ENCODE data around the gene DNASE1L1. TPM values are rescaled to one million over a fixed set of nuclear protein-coding genes. Genes with fewer than 3 reads are reported as not detected.
"Not testable (repeated sequence)": the region's sequence is repeated elsewhere in the genome, so short reads cannot be mapped to it uniquely, and the experiment has no call there.

Gene DNASE1L1
- polyA plus RNA-seq, 3 donors from 2014 or later = 14.1 to 21.1 (median 17.8) TPM

- Mint-ChIP-seq H3K36me3 (peaks cover 8 to 25% (median 13%) of the 10 kb centered on the region in 3 donors), H3K9me3 (no peaks in the 10 kb centered on the region), H3K27me3 (ENCODE audit: low read depth in 3 of 3) (peaks cover 31 to 34% (median 32%) of the 10 kb centered on the region in 3 donors), H3K4me1 (peaks cover 15 to 24% of the 10 kb centered on the region in 2 donors), H3K4me3 (peak within 1 kb of the TSS; percentile 95 to 99 (median 98)), H3K27ac (peak within 1 kb of the TSS; percentile 97 to 100 (median 99))
- peak; percentile 91 to 95 (median 94) for DNase-seq
Observed at GRCh38 chrX:154397888-154398667, 11.0 kb downstream of the DNASE1L1 start, which contains the start of gene RPL10. Gene RPL10 (plus strand): TSS chrX:154398377. CDS start chrX:154398520, 143 bp downstream.

GRCh38 chrX:154396973-154397887 is 11.8 kb downstream of the DNASE1L1 start:
- Mint-ChIP-seq H3K4me1 (peaks cover 15 to 24% of the 10 kb centered on the region in 2 donors), H3K36me3 (peaks cover 8 to 25% (median 13%) of the 10 kb centered on the region in 3 donors), H3K27ac (peak overlapping the region; percentile 97 to 100 (median 99)), H3K9me3 (no peaks in the 10 kb centered on the region), H3K4me3 (peak overlapping the region; percentile 95 to 99 (median 98)), H3K27me3 (ENCODE audit: low read depth in 3 of 3) (peaks cover 28 to 34% (median 32%) of the 10 kb centered on the region in 3 donors)
- DNase-seq = peak; percentile 65 to 69 (median 67)

GRCh38 chrX:154396363-154396762 is 12.7 kb downstream of the DNASE1L1 start:
- peaks cover 8 to 25% (median 13%) of the 10 kb centered on the region in 3 donors for H3K36me3 Mint-ChIP-seq
- H3K4me1 Mint-ChIP-seq = peaks cover 15 to 24% of the 10 kb centered on the region in 2 donors
- H3K27me3 Mint-ChIP-seq (ENCODE audit: low read depth in 3 of 3) = peaks cover 28 to 34% (median 32%) of the 10 kb centered on the region in 3 donors
- not testable (repeated sequence) for H3K9me3 Mint-ChIP-seq, DNase-seq
- H3K27ac Mint-ChIP-seq = peak overlapping the region in 2 of 6 donors; percentile 99
- H3K4me3 Mint-ChIP-seq = peak overlapping the region in 2 of 5 donors; percentile 95 to 98

- peak; percentile 33 to 65 (median 55) for DNase-seq
- H3K4me3 Mint-ChIP-seq; H3K27ac Mint-ChIP-seq; H3K36me3 Mint-ChIP-seq; H3K9me3 Mint-ChIP-seq; H3K4me1 Mint-ChIP-seq; H3K27me3 Mint-ChIP-seq (ENCODE audit: low read depth in 3 of 3): not testable (repeated sequence)
Observed at GRCh38 chrX:154389812-154390747, 19.0 kb downstream of the DNASE1L1 start.

GRCh38 chrX:154388649-154389048 is 20.4 kb downstream of the DNASE1L1 start:
- DNase-seq; H3K4me3 Mint-ChIP-seq; H3K27ac Mint-ChIP-seq; H3K9me3 Mint-ChIP-seq; H3K4me1 Mint-ChIP-seq; H3K36me3 Mint-ChIP-seq; H3K27me3 Mint-ChIP-seq (ENCODE audit: low read depth in 3 of 3): not testable (repeated sequence)

- H3K4me1 Mint-ChIP-seq; H3K4me3 Mint-ChIP-seq; H3K27me3 Mint-ChIP-seq (ENCODE audit: low read depth in 3 of 3); DNase-seq; H3K36me3 Mint-ChIP-seq; H3K9me3 Mint-ChIP-seq; H3K27ac Mint-ChIP-seq: not testable (repeated sequence)
Observed at GRCh38 chrX:154388094-154388493, 21.0 kb downstream of the DNASE1L1 start.

GRCh38 chrX:154384284-154384892 is 24.7 kb downstream of the DNASE1L1 start:
- H3K9me3 Mint-ChIP-seq = no peaks in the 10 kb centered on the region
- H3K4me1 Mint-ChIP-seq = peaks cover 14 to 21% of the 10 kb centered on the region in 2 donors
- H3K36me3 Mint-ChIP-seq = peaks cover 0 to 3% (median 3%) of the 10 kb centered on the region in 3 donors
- H3K4me3 Mint-ChIP-seq = no peak overlapping the region
- peak overlapping the region in 4 of 6 donors; percentile 65 to 71 (median 70) for H3K27ac Mint-ChIP-seq
- H3K27me3 Mint-ChIP-seq (ENCODE audit: low read depth in 3 of 3) = peaks cover 5 to 10% (median 8%) of the 10 kb centered on the region in 3 donors
- DNase-seq = no peak

- Mint-ChIP-seq H3K4me3 (no peak overlapping the region), H3K4me1 (peaks cover 14 to 21% of the 10 kb centered on the region in 2 donors), H3K27ac (peak overlapping the region in 3 of 6 donors; percentile 68 to 77 (median 71)), H3K27me3 (ENCODE audit: low read depth in 3 of 3) (peaks cover 11 to 13% (median 12%) of the 10 kb centered on the region in 3 donors), H3K9me3 (no peaks in the 10 kb centered on the region), H3K36me3 (peaks cover 0 to 3% (median 3%) of the 10 kb centered on the region in 3 donors)
- no peak for DNase-seq
Observed at GRCh38 chrX:154383359-154384283, 25.4 kb downstream of the DNASE1L1 start.

GRCh38 chrX:154382483-154383069 is 26.5 kb downstream of the DNASE1L1 start:
- H3K4me3 Mint-ChIP-seq = no peak overlapping the region
- peaks cover 19 to 23% of the 10 kb centered on the region in 2 donors for H3K4me1 Mint-ChIP-seq
- H3K27me3 Mint-ChIP-seq (ENCODE audit: low read depth in 3 of 3) = peaks cover 13 to 15% (median 14%) of the 10 kb centered on the region in 3 donors
- H3K36me3 Mint-ChIP-seq = peaks cover 0 to 3% (median 3%) of the 10 kb centered on the region in 3 donors
- no peak for DNase-seq
- peak overlapping the region in 4 of 6 donors; percentile 17 to 42 (median 30) for H3K27ac Mint-ChIP-seq
- no peaks in the 10 kb centered on the region for H3K9me3 Mint-ChIP-seq

GRCh38 chrX:154381271-154381670 is 27.8 kb downstream of the DNASE1L1 start:
- H3K27me3 Mint-ChIP-seq (ENCODE audit: low read depth in 3 of 3) = peaks cover 14 to 15% (median 15%) of the 10 kb centered on the region in 3 donors
- H3K36me3 Mint-ChIP-seq = peaks cover 0 to 3% (median 3%) of the 10 kb centered on the region in 3 donors
- peak overlapping the region in 4 of 6 donors; percentile 19 to 87 (median 48) for H3K27ac Mint-ChIP-seq
- H3K4me1 Mint-ChIP-seq = peaks cover 22 to 27% of the 10 kb centered on the region in 2 donors
- H3K4me3 Mint-ChIP-seq = peak overlapping the region in 3 of 5 donors; percentile 15 to 44 (median 18)
- no peak for DNase-seq
- no peaks in the 10 kb centered on the region for H3K9me3 Mint-ChIP-seq

GRCh38 chrX:154380787-154381186 is 28.3 kb downstream of the DNASE1L1 start:
- peak overlapping the region; percentile 87 to 95 (median 93) for H3K27ac Mint-ChIP-seq
- H3K4me3 Mint-ChIP-seq = peak overlapping the region; percentile 78 to 82 (median 79)
- peaks cover 14 to 15% (median 15%) of the 10 kb centered on the region in 3 donors for H3K27me3 Mint-ChIP-seq (ENCODE audit: low read depth in 3 of 3)
- DNase-seq = no peak
- H3K4me1 Mint-ChIP-seq = peaks cover 22 to 27% of the 10 kb centered on the region in 2 donors
- no peaks in the 10 kb centered on the region for H3K9me3 Mint-ChIP-seq
- peaks cover 0 to 3% (median 3%) of the 10 kb centered on the region in 3 donors for H3K36me3 Mint-ChIP-seq
